Measurements from ENCODE around the gene C2CD2. TPM values are rescaled to one million over a fixed set of nuclear protein-coding genes. Genes with fewer than 3 reads are reported as not detected.

Gene C2CD2
- total and polyA plus RNA-seq, 2 donors (not counting 3 experiments of a cell fraction or from before 2014, with no cell fraction given): 32.6 to 41.2 TPM

- no peaks in the 10 kb centered on the region for H3K9me1 ChIP-seq (replicated peaks; ENCODE audit: control insufficient read depth, extremely low read depth, insufficient read depth, low read length)
- H3K4me1 ChIP-seq (ENCODE audit: control insufficient read depth, extremely low read depth, insufficient read depth, low read length): no peaks in the 10 kb centered on the region
- intact Hi-C loops (cut with micrococcal nuclease) (no loop called here), dilution Hi-C loops (cut with MboI; ENCODE audit: extremely low pct_ligation_motif_present, low sequenced_read_pairs) (no loop called here)
- no peak overlapping the region for H3K27ac ChIP-seq (ENCODE audit: insufficient read depth, low read depth, low read length)
- no peak for TF ChIP-seq CTCF (IDR thresholded peaks at IDR 0.05; ENCODE audit: extremely low read depth in 1 of 2, insufficient read depth in 1 of 2, low read depth in 1 of 2, low read length in 2 of 2)
- no peak for TF ChIP-seq POLR2A (IDR thresholded peaks at IDR 0.05; ENCODE audit: low read depth, low read length)
- no peak for TF ChIP-seq EZH2 (IDR thresholded peaks at IDR 0.05; ENCODE audit: borderline replicate concordance, low read depth, low read length, severe bottlenecking)
- no peaks in the 10 kb centered on the region for H3K9me3 ChIP-seq (replicated peaks; ENCODE audit: control insufficient read depth, insufficient read depth, low read length)
- ChIA-PET POLR2A (no interaction called here), CTCF (interaction anchor here (1.0 kb wide), 1 partner anchor 23 kb away, joined by 3 read pairs; no protein-coding TSS in a partner anchor)
- no peak overlapping the region for H3K4me2 ChIP-seq (ENCODE audit: insufficient read depth, low read length)
- no peak for DNase-seq (ENCODE audit: low read depth, low spot score)
- no TSS peak for BruUV-seq (replicated peaks)
- H2AFZ ChIP-seq (ENCODE audit: low read depth, low read length): no peak overlapping the region
- no peaks in the 10 kb centered on the region for H3K27me3 ChIP-seq (ENCODE audit: control insufficient read depth in 2 of 2, insufficient read depth in 2 of 2, low read length in 2 of 2)
- no peak for FAIRE-seq
- no peak overlapping the region for H3K9ac ChIP-seq (replicated peaks; ENCODE audit: extremely low read depth, insufficient read depth, low read length)
- no peaks in the 10 kb centered on the region for H4K20me1 ChIP-seq (replicated peaks; ENCODE audit: control insufficient read depth, extremely low read depth, insufficient read depth, low read length)
- no peaks in the 10 kb centered on the region for H3K79me2 ChIP-seq (ENCODE audit: control insufficient read depth, insufficient read depth, low read length)
- no peak overlapping the region for H3K4me3 ChIP-seq (replicated peaks in 1 of 3; ENCODE audit: insufficient read depth in 1 of 3, low read depth in 1 of 3, low read length in 3 of 3)
- H3K36me3 ChIP-seq (ENCODE audit: control insufficient read depth in 2 of 2, extremely low read depth in 1 of 2, insufficient read depth in 2 of 2, low read length in 2 of 2): peaks cover 3 to 12% of the 10 kb centered on the region in 2 experiments
These were observed 114.3 kb downstream of the C2CD2 start for GRCh38 chr21:41839387-41840000.

- FAIRE-seq (no peak), DNase-seq (ENCODE audit: low read depth, low spot score) (no peak)
- Histone ChIP-seq H3K4me1 (ENCODE audit: control insufficient read depth, extremely low read depth, insufficient read depth, low read length) (no peaks in the 10 kb centered on the region), H3K9ac (replicated peaks; ENCODE audit: extremely low read depth, insufficient read depth, low read length) (no peak overlapping the region), H2AFZ (ENCODE audit: low read depth, low read length) (no peak overlapping the region), H3K27ac (ENCODE audit: insufficient read depth, low read depth, low read length) (no peak overlapping the region), H3K36me3 (ENCODE audit: control insufficient read depth in 2 of 2, extremely low read depth in 1 of 2, insufficient read depth in 2 of 2, low read length in 2 of 2) (peaks cover 3 to 11% of the 10 kb centered on the region in 2 experiments), H4K20me1 (replicated peaks; ENCODE audit: control insufficient read depth, extremely low read depth, insufficient read depth, low read length) (no peaks in the 10 kb centered on the region), H3K9me1 (replicated peaks; ENCODE audit: control insufficient read depth, extremely low read depth, insufficient read depth, low read length) (no peaks in the 10 kb centered on the region), H3K79me2 (ENCODE audit: control insufficient read depth, insufficient read depth, low read length) (no peaks in the 10 kb centered on the region), H3K9me3 (replicated peaks; ENCODE audit: control insufficient read depth, insufficient read depth, low read length) (no peaks in the 10 kb centered on the region), H3K4me2 (ENCODE audit: insufficient read depth, low read length) (no peak overlapping the region), H3K4me3 (replicated peaks in 1 of 3; ENCODE audit: insufficient read depth in 1 of 3, low read depth in 1 of 3, low read length in 3 of 3) (no peak overlapping the region), H3K27me3 (ENCODE audit: control insufficient read depth in 2 of 2, insufficient read depth in 2 of 2, low read length in 2 of 2) (no peaks in the 10 kb centered on the region)
- intact Hi-C loops (cut with micrococcal nuclease) (no loop called here), dilution Hi-C loops (cut with MboI; ENCODE audit: extremely low pct_ligation_motif_present, low sequenced_read_pairs) (no loop called here)
- BruUV-seq (replicated peaks): no TSS peak
- POLR2A ChIA-PET: no interaction called here
- CTCF ChIA-PET: no interaction called here
- TF ChIP-seq FOS (IDR thresholded peaks at IDR 0.05; ENCODE audit: borderline replicate concordance, insufficient read depth, low read length) (no peak), GATA2 (IDR thresholded peaks at IDR 0.05; ENCODE audit: insufficient read depth, insufficient read length, low read depth, low read length) (no peak), JUN (IDR thresholded peaks at IDR 0.05; ENCODE audit: borderline replicate concordance, insufficient read depth, insufficient read length, low read depth) (no peak), MYC (IDR thresholded peaks at IDR 0.05; ENCODE audit: low read depth, low read length) (no peak), EZH2 (IDR thresholded peaks at IDR 0.05; ENCODE audit: borderline replicate concordance, low read depth, low read length, severe bottlenecking) (no peak), MAX (IDR thresholded peaks at IDR 0.05; ENCODE audit: insufficient read depth, insufficient read length) (no peak), POLR2A (IDR thresholded peaks at IDR 0.05; ENCODE audit: low read depth, low read length) (no peak), POLR2AphosphoS5 (IDR thresholded peaks at IDR 0.05; ENCODE audit: insufficient read depth, low read depth, low read length) (no peak), CTCF (IDR thresholded peaks at IDR 0.05; ENCODE audit: extremely low read depth in 1 of 2, insufficient read depth in 1 of 2, low read depth in 1 of 2, low read length in 2 of 2) (no peak)
These were observed 116.0 kb downstream of the C2CD2 start for GRCh38 chr21:41837756-41838297.

All from endothelial cell of umbilical vein (primary cell).